Measurements from ENCODE around the gene SLC17A1. TPM values are rescaled to one million over a fixed set of nuclear protein-coding genes. Genes with fewer than 3 reads are reported as not detected.

SLC17A1 gene
- total and polyA plus RNA-seq, 2 of the 4 experiments (the other 2 are of a cell fraction) = not detected

DNA sequence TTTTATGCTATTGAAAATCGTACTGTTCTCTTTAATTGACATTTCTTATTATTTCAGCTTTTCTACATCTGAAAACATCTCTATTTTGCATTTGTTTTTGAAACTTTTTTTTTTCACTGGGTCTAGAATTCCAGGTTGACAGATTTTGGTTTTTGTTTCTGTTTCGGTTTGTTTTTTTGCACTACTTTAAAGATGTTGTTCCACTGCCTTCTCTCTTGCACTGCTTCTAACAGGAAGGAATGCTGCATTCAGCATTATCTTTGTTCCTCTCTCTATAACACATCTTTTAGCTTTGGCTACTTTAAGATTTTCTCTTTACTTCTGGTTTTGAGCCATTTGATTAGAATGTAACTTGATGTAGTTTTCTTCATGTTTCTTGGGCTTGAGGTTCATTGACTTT is 20.1 kb upstream of the SLC17A1 start:
- ATAC-seq (ENCODE audit: low read depth) (no peak), DNase-seq (no peak)
- Histone ChIP-seq H3K79me1 (ENCODE audit: low read depth in 1 of 2, low read length in 2 of 2) (no peaks in the 10 kb centered on the region), H3K4me1 (ENCODE audit: control insufficient read depth, insufficient read depth, low read length) (no peaks in the 10 kb centered on the region), H2BK15ac (ENCODE audit: low read depth, low read length) (no peak overlapping the region), H3K27ac (ENCODE audit: insufficient read depth, low read length) (no peak overlapping the region), H3K56ac (ENCODE audit: extremely low read depth, insufficient read depth, low read length) (no peak overlapping the region), H3K27me3 (ENCODE audit: control insufficient read depth, insufficient read depth, low read length) (no peaks in the 10 kb centered on the region), H2BK5ac (ENCODE audit: low read depth, low read length, poor library complexity, severe bottlenecking) (no peak overlapping the region), H2AK5ac (ENCODE audit: low read depth, low read length) (no peak overlapping the region), H2BK120ac (ENCODE audit: low read depth, low read length) (no peak overlapping the region), H3K18ac (ENCODE audit: low read depth, low read length) (no peak overlapping the region), H3K4ac (ENCODE audit: low read depth, low read length) (no peak overlapping the region), H3K9me3 (ENCODE audit: control insufficient read depth, insufficient read depth, low read length) (no peaks in the 10 kb centered on the region), H4K91ac (ENCODE audit: insufficient read depth, low read depth, low read length) (no peak overlapping the region), H3K4me3 (ENCODE audit: insufficient read depth, low read depth, low read length) (no peak overlapping the region), H2AFZ (replicated peaks; ENCODE audit: low read length, poor library complexity) (no peak overlapping the region), H4K8ac (ENCODE audit: low read depth in 2 of 2, low read length in 2 of 2) (no peak overlapping the region), H2BK20ac (ENCODE audit: low read depth, low read length) (no peak overlapping the region), H4K5ac (ENCODE audit: low read depth, low read length) (no peak overlapping the region), H3K4me2 (ENCODE audit: low read depth, low read length) (no peak overlapping the region), H3K9me1 (ENCODE audit: insufficient read depth, low read length) (no peaks in the 10 kb centered on the region), H3K36me3 (ENCODE audit: control insufficient read depth, insufficient read depth, low read length) (no peaks in the 10 kb centered on the region), H3K14ac (replicated peaks; ENCODE audit: low read depth, low read length) (no peak overlapping the region), H3K23ac (ENCODE audit: low read depth, low read length) (no peak overlapping the region), H3K9ac (ENCODE audit: low read depth, low read length) (no peak overlapping the region), H2AK9ac (replicated peaks; ENCODE audit: low read depth, low read length, poor library complexity) (no peak overlapping the region), H4K20me1 (ENCODE audit: insufficient read depth, low read length) (no peaks in the 10 kb centered on the region)
- WGBS, 2 experiments (ENCODE audit: extremely low coverage in 2 of 2, insufficient read length in 1 of 2) = no CpG with 5 or more reads among the region's 2 CpGs
- in situ Hi-C loops (cut with MboI; ENCODE audit: low sequenced_read_pairs) = no loop called here
- TF ChIP-seq POLR2A (IDR thresholded peaks at IDR 0.05; ENCODE audit: low read depth, low read length) (no peak), RCOR1 (IDR thresholded peaks at IDR 0.05; ENCODE audit: insufficient replicate concordance, low read length) (no peak), NFE2L2 (IDR thresholded peaks at IDR 0.05; ENCODE audit: low read depth, low read length) (no peak), CHD1 (IDR thresholded peaks at IDR 0.05; ENCODE audit: low read depth, low read length) (no peak), FOS (IDR thresholded peaks at IDR 0.05; ENCODE audit: low read depth, low read length) (no peak), BHLHE40 (IDR thresholded peaks at IDR 0.05; ENCODE audit: low read depth, low read length) (no peak), SMC3 (IDR thresholded peaks at IDR 0.05; ENCODE audit: low read depth, low read length) (no peak), MXI1 (IDR thresholded peaks at IDR 0.05; ENCODE audit: borderline replicate concordance, low read depth, low read length) (no peak)
- TF ChIP-seq, protein P1, sequence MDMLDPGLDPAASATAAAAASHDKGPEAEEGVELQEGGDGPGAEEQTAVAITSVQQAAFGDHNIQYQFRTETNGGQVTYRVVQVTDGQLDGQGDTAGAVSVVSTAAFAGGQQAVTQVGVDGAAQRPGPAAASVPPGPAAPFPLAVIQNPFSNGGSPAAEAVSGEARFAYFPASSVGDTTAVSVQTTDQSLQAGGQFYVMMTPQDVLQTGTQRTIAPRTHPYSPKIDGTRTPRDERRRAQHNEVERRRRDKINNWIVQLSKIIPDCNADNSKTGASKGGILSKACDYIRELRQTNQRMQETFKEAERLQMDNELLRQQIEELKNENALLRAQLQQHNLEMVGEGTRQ (IDR thresholded peaks at IDR 0.05; ENCODE audit: low read depth, low read length) = no peak
- TF ChIP-seq, protein P2, sequence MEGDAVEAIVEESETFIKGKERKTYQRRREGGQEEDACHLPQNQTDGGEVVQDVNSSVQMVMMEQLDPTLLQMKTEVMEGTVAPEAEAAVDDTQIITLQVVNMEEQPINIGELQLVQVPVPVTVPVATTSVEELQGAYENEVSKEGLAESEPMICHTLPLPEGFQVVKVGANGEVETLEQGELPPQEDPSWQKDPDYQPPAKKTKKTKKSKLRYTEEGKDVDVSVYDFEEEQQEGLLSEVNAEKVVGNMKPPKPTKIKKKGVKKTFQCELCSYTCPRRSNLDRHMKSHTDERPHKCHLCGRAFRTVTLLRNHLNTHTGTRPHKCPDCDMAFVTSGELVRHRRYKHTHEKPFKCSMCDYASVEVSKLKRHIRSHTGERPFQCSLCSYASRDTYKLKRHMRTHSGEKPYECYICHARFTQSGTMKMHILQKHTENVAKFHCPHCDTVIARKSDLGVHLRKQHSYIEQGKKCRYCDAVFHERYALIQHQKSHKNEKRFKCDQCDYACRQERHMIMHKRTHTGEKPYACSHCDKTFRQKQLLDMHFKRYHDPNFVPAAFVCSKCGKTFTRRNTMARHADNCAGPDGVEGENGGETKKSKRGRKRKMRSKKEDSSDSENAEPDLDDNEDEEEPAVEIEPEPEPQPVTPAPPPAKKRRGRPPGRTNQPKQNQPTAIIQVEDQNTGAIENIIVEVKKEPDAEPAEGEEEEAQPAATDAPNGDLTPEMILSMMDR (conservative IDR thresholded peaks at IDR 0.05; ENCODE audit: low read depth, low read length) = no peak
- TF ChIP-seq, protein P3, sequence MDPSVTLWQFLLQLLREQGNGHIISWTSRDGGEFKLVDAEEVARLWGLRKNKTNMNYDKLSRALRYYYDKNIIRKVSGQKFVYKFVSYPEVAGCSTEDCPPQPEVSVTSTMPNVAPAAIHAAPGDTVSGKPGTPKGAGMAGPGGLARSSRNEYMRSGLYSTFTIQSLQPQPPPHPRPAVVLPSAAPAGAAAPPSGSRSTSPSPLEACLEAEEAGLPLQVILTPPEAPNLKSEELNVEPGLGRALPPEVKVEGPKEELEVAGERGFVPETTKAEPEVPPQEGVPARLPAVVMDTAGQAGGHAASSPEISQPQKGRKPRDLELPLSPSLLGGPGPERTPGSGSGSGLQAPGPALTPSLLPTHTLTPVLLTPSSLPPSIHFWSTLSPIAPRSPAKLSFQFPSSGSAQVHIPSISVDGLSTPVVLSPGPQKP (IDR thresholded peaks at IDR 0.05; ENCODE audit: borderline replicate concordance, low read depth, low read length) = no peak
- POLR2A ChIA-PET (ENCODE audit: unreplicated experiment) = no interaction called here
- CTCF ChIA-PET = no interaction called here
- intact Hi-C loops (cut with micrococcal nuclease) = no loop called here
- BruUV-seq (replicated peaks) = no TSS peak
- dilution Hi-C loops (cut with HindIII; ENCODE audit: low sequenced_read_pairs, unreplicated experiment) = no loop called here
